GM12892 (cell line): ENCODE measurements around the gene MAGI3.

Experiments used
- POLR2A ChIP-seq: IDR thresholded peaks from 2 replicates; pipeline ENCODE4 v1.6.1; 2011; ENCODE audit warnings: low read depth, low read length, control low read depth
- POLR2AphosphoS5 ChIP-seq: IDR thresholded peaks from 2 replicates; pipeline ENCODE4 v1.6.1; 2011; ENCODE audit warnings: low read depth, low read length, control low read depth
- TAF1 ChIP-seq: IDR thresholded peaks from 2 replicates; pipeline ENCODE4 v1.6.1; 2011; ENCODE audit warnings: low read depth, mild to moderate bottlenecking, control low read depth, low read length, borderline replicate concordance

DNA sequence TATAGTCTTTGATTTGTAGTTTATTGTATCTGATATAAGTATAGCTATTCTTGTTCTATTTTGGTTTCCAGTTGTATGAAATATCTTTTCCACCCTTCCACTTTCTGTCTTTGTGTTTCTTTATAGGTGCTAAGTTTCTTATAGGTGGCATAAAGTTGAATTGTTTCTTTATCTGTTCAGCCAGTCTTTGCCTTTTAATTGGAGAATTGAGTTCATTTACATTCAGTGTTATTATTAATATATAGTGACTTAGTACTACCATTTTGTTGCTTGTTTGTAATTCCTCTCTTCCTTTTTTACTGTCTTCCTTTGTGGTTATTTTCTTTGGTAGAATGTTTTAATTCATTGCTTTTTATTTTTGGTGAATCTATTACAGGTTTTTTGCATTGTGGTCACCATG is 77.7 kb downstream of the MAGI3 start:
- no peak for TF ChIP-seq POLR2A
- TF ChIP-seq TAF1: no peak
- TF ChIP-seq POLR2AphosphoS5: no peak
